H1 (cell line): ENCODE results near the gene EPB41L3. TPM values are rescaled to one million over a fixed set of nuclear protein-coding genes. Genes with fewer than 3 reads are reported as not detected.

Source experiments
- CTCF ChIA-PET: fragments of 300-600 bp; sonication (Branson Sonifier 250); formaldehyde crosslinking; loops from one replicate; lab custom pipeline; 2021; ENCODE audit not compliant: partially characterized antibody; lab: Charles Lee
- POLR2A ChIA-PET: fragments of 300-600 bp; sonication (Branson Sonifier 250); formaldehyde crosslinking; loops from one replicate; lab custom pipeline; 2021; ENCODE audit warnings: inconsistent platforms; ENCODE audit not compliant: partially characterized antibody; lab: Charles Lee
- DNase-seq, 2 experiments: peaks; one replicate each; pipeline versions ENCODE4 v3.0.0 to v3.0.0-alpha.2; 2010 to 2022; ENCODE audit warnings: low spot score in 2 of 2, low read depth in 1 of 2, mixed read lengths in 1 of 2
- FAIRE-seq: peaks from 2 replicates; lab custom pipeline; 2011; peaks lifted over from hg19 to GRCh38; lab: Jason Lieb, UNC
- H2AFZ ChIP-seq: 2 replicates; pipeline ENCODE4 v1.8.1; 2012; ENCODE audit warnings: low read length, inconsistent platforms
- H2AK5ac ChIP-seq: 2 replicates; pipeline ENCODE4 v1.6.1; 2013; ENCODE audit warnings: low read depth, low read length
- H2BK120ac ChIP-seq: replicated peaks from 2 replicates; pipeline ENCODE3; 2013; ENCODE audit warnings: low read depth, low read length, inconsistent platforms
- H2BK12ac ChIP-seq: 2 replicates; pipeline ENCODE4 v1.6.1; 2013; ENCODE audit warnings: low read depth, low read length
- H2BK15ac ChIP-seq: 2 replicates; pipeline ENCODE4 v1.6.1; 2013; ENCODE audit warnings: low read length
- H2BK20ac ChIP-seq: 2 replicates; pipeline ENCODE4 v1.6.1; 2013; ENCODE audit warnings: low read length
- H2BK5ac ChIP-seq: 2 replicates; pipeline ENCODE4 v1.6.1; 2013; ENCODE audit warnings: low read depth, low read length
- H3K14ac ChIP-seq: 2 replicates; pipeline ENCODE4 v1.6.1; 2013; ENCODE audit warnings: inconsistent platforms; ENCODE audit not compliant: insufficient read length
- H3K18ac ChIP-seq: 2 replicates; pipeline ENCODE4 v1.6.1; 2013; ENCODE audit warnings: low read length; ENCODE audit errors: extremely low read depth
- H3K23ac ChIP-seq: 2 replicates; pipeline ENCODE4 v1.6.1; 2013; ENCODE audit warnings: inconsistent platforms; ENCODE audit not compliant: insufficient read length
- H3K23me2 ChIP-seq: 2 replicates; pipeline ENCODE4 v1.6.1; 2013; ENCODE audit warnings: low read depth, low read length
- H3K27ac ChIP-seq: 2 replicates; pipeline ENCODE4 v1.6.1; 2011; ENCODE audit warnings: low read depth, low read length, inconsistent platforms
- H3K27me3 ChIP-seq, 4 experiments: replicated peaks in 1 of 4; 1 replicate in 1 of 4; 2 replicates in 3 of 4; pipeline versions ENCODE4 v1.6.1 to v1.8.1; 2011 to 2013; ENCODE audit warnings: low read length in 3 of 4, mild to moderate bottlenecking in 3 of 4, inconsistent platforms in 2 of 4, mixed read lengths in 2 of 4, moderate library complexity in 1 of 4; ENCODE audit not compliant: control insufficient read depth in 3 of 4, insufficient read depth in 3 of 4; ENCODE audit errors: extremely low read depth in 1 of 4
- H3K36me3 ChIP-seq, 4 experiments: 2 replicates each; pipeline versions ENCODE4 v1.6.1 to v1.8.1; 2011 to 2013; ENCODE audit warnings: mild to moderate bottlenecking in 4 of 4, low read length in 3 of 4, moderate library complexity in 2 of 4, control low read depth in 1 of 4, inconsistent platforms in 1 of 4; ENCODE audit not compliant: insufficient read depth in 4 of 4, control insufficient read depth in 2 of 4
- H3K4ac ChIP-seq: replicated peaks from 2 replicates; pipeline ENCODE3; 2013; ENCODE audit warnings: low read length, low read depth, mixed read lengths, inconsistent platforms; ENCODE audit not compliant: insufficient read length
- H3K4me1 ChIP-seq, 4 experiments: replicated peaks in 1 of 4; 1 replicate in 1 of 4; 2 replicates in 3 of 4; pipeline versions ENCODE4 v1.6.1 to v1.8.1; 2011 to 2013; ENCODE audit warnings: low read length in 3 of 4, inconsistent platforms in 2 of 4, mixed read lengths in 1 of 4; ENCODE audit not compliant: insufficient read depth in 4 of 4, control insufficient read depth in 3 of 4
- H3K4me2 ChIP-seq, 2 experiments: 2 replicates each; pipeline versions ENCODE4 v1.6.1 to v1.8.1; 2011 to 2013; ENCODE audit warnings: low read depth in 2 of 2, low read length in 2 of 2, control low read depth in 1 of 2, inconsistent platforms in 1 of 2, mild to moderate bottlenecking in 1 of 2; ENCODE audit not compliant: insufficient read depth in 1 of 2
- H3K4me3 ChIP-seq, 4 experiments: fragments of 200-600, 300-600 bp in 1 of 4; sonication (generic), shearing (Covaris generic), sonication (Bioruptor Twin) in 1 of 4; 2 replicates each; pipeline versions ENCODE4 v1.5.1 to v1.8.1; 2011 to 2016; ENCODE audit warnings: low read length in 4 of 4, low read depth in 3 of 4, control low read depth in 2 of 4, inconsistent platforms in 2 of 4, mild to moderate bottlenecking in 2 of 4, mixed read lengths in 1 of 4, moderate library complexity in 1 of 4; ENCODE audit not compliant: insufficient read depth in 2 of 4; ENCODE audit errors: extremely low read depth in 1 of 4
- H3K56ac ChIP-seq: replicated peaks from 2 replicates; pipeline ENCODE3; 2013; ENCODE audit warnings: low read depth, mild to moderate bottlenecking, mixed read lengths, low read length, inconsistent platforms; ENCODE audit not compliant: insufficient read length
- H3K79me1 ChIP-seq: 2 replicates; pipeline ENCODE4 v1.6.1; 2013; ENCODE audit warnings: low read depth, low read length, control low read depth
- H3K79me2 ChIP-seq, 2 experiments: 2 replicates each; pipeline versions ENCODE4 v1.6.1 to v1.8.1; 2012 to 2013; ENCODE audit warnings: low read length in 2 of 2, mild to moderate bottlenecking in 2 of 2, inconsistent platforms in 1 of 2; ENCODE audit not compliant: insufficient read depth in 2 of 2, control insufficient read depth in 1 of 2
- H3K9ac ChIP-seq, 4 experiments: replicated peaks in 1 of 4; 1 replicate in 1 of 4; 2 replicates in 3 of 4; pipeline versions ENCODE4 v1.6.1 to v1.8.1; 2011 to 2013; ENCODE audit warnings: low read depth in 3 of 4, low read length in 3 of 4, control low read depth in 2 of 4, mild to moderate bottlenecking in 2 of 4, moderate library complexity in 2 of 4, inconsistent platforms in 1 of 4; ENCODE audit errors: extremely low read depth in 1 of 4
- H3K9me3 ChIP-seq, 2 experiments: 2 replicates each; pipeline versions ENCODE4 v1.6.1 to v1.8.1; 2012 to 2013; ENCODE audit warnings: mild to moderate bottlenecking in 2 of 2, moderate library complexity in 2 of 2, control low read depth in 1 of 2, inconsistent platforms in 1 of 2, low read depth in 1 of 2, low read length in 1 of 2, mixed read lengths in 1 of 2; ENCODE audit not compliant: insufficient read depth in 2 of 2
- H4K20me1 ChIP-seq, 2 experiments: replicated peaks in 1 of 2; 2 replicates each; pipeline versions ENCODE3 to v1.8.1; 2011 to 2013; ENCODE audit warnings: inconsistent platforms in 2 of 2, low read length in 2 of 2, mild to moderate bottlenecking in 1 of 2; ENCODE audit not compliant: insufficient read depth in 2 of 2, control insufficient read depth in 1 of 2
- H4K5ac ChIP-seq: 2 replicates; pipeline ENCODE4 v1.6.1; 2013; ENCODE audit warnings: low read length, low read depth, mixed read lengths, inconsistent platforms; ENCODE audit not compliant: insufficient read length
- H4K8ac ChIP-seq: 2 replicates; pipeline ENCODE4 v1.8.0; 2013; ENCODE audit warnings: mild to moderate bottlenecking, moderate library complexity, low read length, inconsistent platforms; ENCODE audit not compliant: insufficient read depth; ENCODE audit errors: extremely low read depth
- H4K91ac ChIP-seq: replicated peaks from 2 replicates; pipeline ENCODE3; 2013; ENCODE audit warnings: low read length, mixed read lengths, inconsistent platforms; ENCODE audit not compliant: insufficient read length
- ATF3 ChIP-seq: IDR thresholded peaks from 2 replicates; pipeline ENCODE4 v1.6.1; 2011; ENCODE audit warnings: low read depth, mild to moderate bottlenecking, low read length; ENCODE audit not compliant: insufficient read depth
- BCL11A ChIP-seq, 2 experiments: IDR thresholded peaks; one replicate each; pipeline ENCODE4 v1.6.1; 2011; ENCODE audit warnings: low read depth in 2 of 2, low read length in 2 of 2, mild to moderate bottlenecking in 2 of 2
- CBX5 ChIP-seq: fragments of 300-800, 300-1000 bp; sonication (generic); IDR thresholded peaks from 2 replicates; pipeline ENCODE4 v1.7.1; 2016; ENCODE audit warnings: antibody characterized with exemption, low read length, low read depth
- CBX8 ChIP-seq: fragments of 300-800, 300-1000 bp; sonication (generic); IDR thresholded peaks from 2 replicates; pipeline ENCODE4 v1.7.1; 2016; ENCODE audit warnings: low read depth, low read length, borderline replicate concordance
- CEBPB ChIP-seq: IDR thresholded peaks from 2 replicates; pipeline ENCODE4 v1.6.1; 2012; ENCODE audit warnings: low read depth, low read length
- E2F6 ChIP-seq: IDR thresholded peaks from 2 replicates; pipeline ENCODE4 v1.6.1; 2012; ENCODE audit warnings: inconsistent platforms
- JUND ChIP-seq: IDR thresholded peaks from 2 replicates; pipeline ENCODE4 v1.6.1; 2011; ENCODE audit warnings: mild to moderate bottlenecking, improper control_type of control experiment, low read length
- RAD21 ChIP-seq, 2 experiments: IDR thresholded peaks in 1 of 2; conservative IDR thresholded peaks in 1 of 2; 2 replicates each; pipeline ENCODE4 v1.6.1; 2011; ENCODE audit warnings: low read depth in 2 of 2, low read length in 2 of 2, improper control_type of control experiment in 1 of 2, inconsistent platforms in 1 of 2, mild to moderate bottlenecking in 1 of 2, moderate library complexity in 1 of 2
- SAP30 ChIP-seq: fragments of 300-600 bp; sonication (generic); IDR thresholded peaks from 2 replicates; pipeline ENCODE4 v1.7.1; 2012; ENCODE audit warnings: low read length, moderate library complexity, mild to moderate bottlenecking, inconsistent platforms; ENCODE audit not compliant: insufficient read depth, insufficient replicate concordance
- TBP ChIP-seq: IDR thresholded peaks from 2 replicates; pipeline ENCODE4 v1.6.1; 2011; ENCODE audit warnings: low read depth, low read length, improper control_type of control experiment
- USF2 ChIP-seq: IDR thresholded peaks from 2 replicates; pipeline ENCODE4 v1.6.1; 2011; ENCODE audit warnings: low read length, improper control_type of control experiment
- YY1 ChIP-seq: IDR thresholded peaks from 2 replicates; pipeline ENCODE4 v1.6.1; 2011; ENCODE audit warnings: low read depth, mild to moderate bottlenecking, low read length
- WGBS, 2 experiments: shearing (Covaris generic) in 1 of 2; methylation state at CpG; one replicate each; pipeline versions ENCODE4 v1.1.6 to v1.1.7; 2013 to 2015; ENCODE audit warnings: low lambda C conversion rate in 2 of 2, mixed read lengths in 2 of 2, inconsistent platforms in 1 of 2, low coverage in 1 of 2, missing lambda C conversion rate in 1 of 2; ENCODE audit not compliant: insufficient replicate concordance in 2 of 2, insufficient coverage in 1 of 2, insufficient read length in 1 of 2; ENCODE audit errors: extremely low coverage in 1 of 2, missing lambda C conversion rate in 1 of 2; 5-methylcytosine and 5-hydroxymethylcytosine counted together
- polyA plus RNA-seq, 7 experiments: library from polyadenylated mRNA; depleted of rRNA in 3 of 7; stranded (reverse) in 5 of 7; unstranded in 2 of 7; fragments of >200 nt in 5 of 7; fragments of 200-250 nt in 2 of 7; gene quantifications; 1 replicate in 5 of 7; 2 replicates in 1 of 7; 4 replicates in 1 of 7; pipeline versions ENCODE4 v1.2.1 to v1.2.3, GENCODE V29; 2011 to 2013; ENCODE audit warnings: missing spikeins in 2 of 7, mixed read lengths in 2 of 7
- total RNA-seq: library from RNA; stranded (reverse); fragmentation: NEBNext Ultra II Directional; extraction: Animal tissue kit (Norgen Biotek cat#: 25700); gene quantifications from 2 replicates; pipeline ENCODE4 v1.2.1, GENCODE V29; 2021

The EPB41L3 gene
- total and polyA plus RNA-seq, 2 of the 8 experiments (the other 6 are each of a cell fraction or from before 2014, with no cell fraction given), result 7.9 to 16.1 TPM

- no peak overlapping the region for H2BK12ac ChIP-seq
- no peak for DNase-seq
- TF ChIP-seq JUND, result no peak
- TF ChIP-seq CBX8, result no peak
- TF ChIP-seq USF2, result no peak
- TF ChIP-seq TBP, result no peak
- no peak for TF ChIP-seq E2F6
- no peak for TF ChIP-seq CEBPB
- TF ChIP-seq ATF3, result no peak
- TF ChIP-seq SAP30, result no peak
- TF ChIP-seq CBX5, result no peak
- no peak for TF ChIP-seq RAD21 (IDR thresholded peaks at IDR 0.05 in 1 of 2, conservative IDR thresholded peaks at IDR 0.05 in 1 of 2; ENCODE audit: low read depth in 2 of 2, low read length in 2 of 2)
- no peak for TF ChIP-seq YY1
- no peak for TF ChIP-seq BCL11A (IDR thresholded peaks at IDR 0.05; ENCODE audit: low read depth in 2 of 2, low read length in 2 of 2)
Measured at GRCh38 chr18:5350636-5351035, 193.2 kb downstream of the EPB41L3 start.

More at GRCh38 chr18:5350636-5351035, 193.2 kb downstream of the EPB41L3 start:
- no peak overlapping the region for H2BK120ac ChIP-seq
- no peaks in the 10 kb centered on the region for H3K79me2 ChIP-seq
- no peak overlapping the region for H3K4me3 ChIP-seq
- no peak overlapping the region for H2AFZ ChIP-seq
- H3K9me3 ChIP-seq, result no peaks in the 10 kb centered on the region
- H3K4ac ChIP-seq, result no peak overlapping the region
- no peaks in the 10 kb centered on the region for H3K79me1 ChIP-seq
- no peak overlapping the region for H2BK15ac ChIP-seq
- H3K56ac ChIP-seq, result no peak overlapping the region
- no peak overlapping the region for H4K8ac ChIP-seq
- no peak overlapping the region for H3K23ac ChIP-seq
- no peak for FAIRE-seq
- H3K4me2 ChIP-seq, result no peak overlapping the region
- no peak overlapping the region for H2BK20ac ChIP-seq
- H3K27me3 ChIP-seq, result no peaks in the 10 kb centered on the region
- H3K18ac ChIP-seq, result no peak overlapping the region
- no peaks in the 10 kb centered on the region for H4K20me1 ChIP-seq
- H3K14ac ChIP-seq, result no peak overlapping the region
- H4K91ac ChIP-seq, result no peak overlapping the region
- H3K36me3 ChIP-seq, result no peaks in the 10 kb centered on the region
- ChIA-PET POLR2A (no interaction called here), CTCF (no interaction called here)
- H4K5ac ChIP-seq, result no peak overlapping the region
- H3K4me1 ChIP-seq, result no peaks in the 10 kb centered on the region
- no peak overlapping the region for H3K9ac ChIP-seq
- H2BK5ac ChIP-seq, result no peak overlapping the region
- no peak overlapping the region for H2AK5ac ChIP-seq
- 80% methylated on average over 2 of the region's 2 CpGs; no CpG with 5 or more reads in 1 of the 2 experiments for WGBS, 2 experiments
- H3K27ac ChIP-seq, result no peak overlapping the region
- H3K23me2 ChIP-seq, result no peaks in the 10 kb centered on the region
